Epithelial cell of proximal tubule (primary cell): ENCODE measurements around the gene GJA4. TPM values are rescaled to one million over a fixed set of nuclear protein-coding genes. Genes with fewer than 3 reads are reported as not detected.

Source experiments
- DNase-seq: peaks from one replicate; pipeline ENCODE4 v3.0.0-alpha.2; 2011; ENCODE audit warnings: low read depth
- H3K4me3 ChIP-seq: 2 replicates; pipeline ENCODE4 v1.5.1; 2011; ENCODE audit warnings: low read depth, mild to moderate bottlenecking, low read length
- total RNA-seq: library from RNA; depleted of rRNA; stranded (reverse); fragments of >200 nt; gene quantifications from 2 replicates; pipeline ENCODE4 v1.2.3, GENCODE V29; 2015
- TF ChIP-seq, protein P1 (sequence below): conservative IDR thresholded peaks from 2 replicates; pipeline ENCODE4 v1.5.1; 2012; ENCODE audit warnings: low read depth, mild to moderate bottlenecking, low read length

The GJA4 gene
- total RNA-seq, 1 donor from 2014 or later, result not detected

DNA sequence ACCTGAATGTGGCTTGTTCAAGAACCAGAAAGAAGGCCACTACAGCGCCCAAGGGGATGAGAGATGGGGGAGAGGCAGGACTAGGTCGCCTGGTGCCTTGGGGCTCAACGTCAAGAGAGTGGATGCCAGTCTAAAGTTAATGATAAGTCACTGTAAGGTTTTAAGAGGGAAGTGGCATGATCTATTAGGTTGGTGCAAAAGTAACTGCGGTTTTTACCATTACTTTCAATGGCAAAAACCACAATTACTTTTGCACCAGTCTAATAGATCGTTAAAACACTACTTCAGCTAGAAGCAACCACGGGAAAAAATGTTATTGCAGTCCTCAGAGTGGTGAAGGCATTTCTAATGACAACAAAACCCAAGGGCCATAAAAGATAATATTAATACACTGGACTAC, 14.4 kb upstream of the GJA4 start:
- no peak overlapping the region for H3K4me3 ChIP-seq
- TF ChIP-seq, protein P1, sequence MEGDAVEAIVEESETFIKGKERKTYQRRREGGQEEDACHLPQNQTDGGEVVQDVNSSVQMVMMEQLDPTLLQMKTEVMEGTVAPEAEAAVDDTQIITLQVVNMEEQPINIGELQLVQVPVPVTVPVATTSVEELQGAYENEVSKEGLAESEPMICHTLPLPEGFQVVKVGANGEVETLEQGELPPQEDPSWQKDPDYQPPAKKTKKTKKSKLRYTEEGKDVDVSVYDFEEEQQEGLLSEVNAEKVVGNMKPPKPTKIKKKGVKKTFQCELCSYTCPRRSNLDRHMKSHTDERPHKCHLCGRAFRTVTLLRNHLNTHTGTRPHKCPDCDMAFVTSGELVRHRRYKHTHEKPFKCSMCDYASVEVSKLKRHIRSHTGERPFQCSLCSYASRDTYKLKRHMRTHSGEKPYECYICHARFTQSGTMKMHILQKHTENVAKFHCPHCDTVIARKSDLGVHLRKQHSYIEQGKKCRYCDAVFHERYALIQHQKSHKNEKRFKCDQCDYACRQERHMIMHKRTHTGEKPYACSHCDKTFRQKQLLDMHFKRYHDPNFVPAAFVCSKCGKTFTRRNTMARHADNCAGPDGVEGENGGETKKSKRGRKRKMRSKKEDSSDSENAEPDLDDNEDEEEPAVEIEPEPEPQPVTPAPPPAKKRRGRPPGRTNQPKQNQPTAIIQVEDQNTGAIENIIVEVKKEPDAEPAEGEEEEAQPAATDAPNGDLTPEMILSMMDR, result no peak
- DNase-seq, result no peak

DNA sequence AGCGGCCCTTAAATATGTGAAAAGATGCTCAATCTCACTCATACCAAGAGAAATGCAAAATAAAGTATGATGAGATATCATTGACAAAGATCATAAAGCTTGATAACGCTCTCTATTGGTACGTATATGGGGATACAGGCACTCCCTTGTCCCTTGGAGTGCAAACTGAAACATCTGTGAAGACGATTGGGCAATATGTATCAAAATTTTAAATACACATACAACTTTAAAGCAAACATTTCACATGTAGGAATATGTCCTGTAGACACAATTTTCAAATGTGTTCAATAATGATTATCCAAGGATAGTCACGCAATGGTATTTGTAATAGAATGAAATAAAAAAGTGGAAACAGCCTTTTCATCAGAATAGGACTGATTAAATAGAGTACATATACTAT, 13.8 kb upstream of the GJA4 start:
- TF ChIP-seq, protein P1, result no peak
- no peak overlapping the region for H3K4me3 ChIP-seq
- no peak for DNase-seq

DNA sequence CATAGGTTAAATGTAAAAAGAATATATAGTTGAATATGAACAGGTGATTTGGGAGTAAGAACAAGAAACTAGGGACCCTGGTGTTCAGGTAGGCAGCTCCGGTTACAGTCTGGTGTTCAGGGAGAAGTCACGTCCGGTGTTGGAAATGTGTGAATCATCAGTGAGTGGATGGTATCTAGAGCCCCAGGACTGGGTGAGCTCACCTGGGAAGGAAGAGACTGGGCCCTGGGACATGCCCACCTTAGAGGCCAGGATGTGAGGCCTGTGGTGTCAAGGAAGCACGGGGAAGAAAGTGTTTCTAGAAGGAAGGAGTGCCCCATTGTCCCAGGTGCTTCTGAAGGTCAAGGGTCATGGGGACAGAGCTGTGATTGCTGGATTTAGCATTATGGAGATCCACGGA, 13.3 kb upstream of the GJA4 start:
- TF ChIP-seq, protein P1, result no peak
- H3K4me3 ChIP-seq, result no peak overlapping the region
- no peak for DNase-seq

DNA sequence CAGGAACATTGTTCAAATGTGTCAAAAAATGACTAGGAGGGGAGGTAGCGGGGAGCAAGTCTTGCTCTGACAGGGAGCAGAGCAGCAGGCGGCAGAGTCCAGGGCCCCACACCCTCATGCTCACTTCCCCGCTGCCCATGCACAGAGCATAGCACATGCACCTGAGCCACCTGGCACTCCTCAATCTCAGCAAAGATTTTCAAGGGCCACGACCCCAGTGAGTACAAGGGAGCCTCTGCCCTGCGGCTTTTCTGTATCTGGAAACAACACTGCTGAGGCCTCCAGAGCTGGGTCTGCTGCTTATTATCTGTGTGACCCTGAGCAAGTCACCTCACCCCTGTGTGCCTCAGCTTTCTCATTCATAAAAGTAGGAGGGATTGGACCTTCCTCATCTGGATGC, 12.8 kb upstream of the GJA4 start:
- no peak overlapping the region for H3K4me3 ChIP-seq

DNA sequence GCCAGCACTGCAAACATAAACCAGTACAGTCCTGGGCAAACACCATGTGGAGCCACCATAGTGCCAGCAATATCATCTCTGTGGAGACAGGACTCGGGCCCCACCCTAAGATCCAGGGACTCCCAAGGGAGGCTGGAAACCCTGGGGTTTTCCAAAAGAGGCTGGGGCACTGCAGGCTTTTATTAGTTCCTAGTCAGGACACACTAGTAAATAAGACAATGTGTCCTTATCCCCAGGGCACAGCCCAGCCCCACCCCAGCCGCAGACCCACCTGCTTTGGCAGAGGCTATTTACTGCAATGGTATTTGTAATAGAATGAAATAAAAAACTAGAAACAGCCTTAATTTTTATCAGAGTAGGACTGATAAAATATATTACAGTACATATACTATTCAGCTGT, 12.3 kb upstream of the GJA4 start:
- H3K4me3 ChIP-seq, result no peak overlapping the region
- no peak for DNase-seq
- TF ChIP-seq, protein P1, result no peak

More for the DNA sequence above, 12.8 kb upstream of the GJA4 start:
- TF ChIP-seq, protein P1, result no peak
- no peak for DNase-seq

DNA sequence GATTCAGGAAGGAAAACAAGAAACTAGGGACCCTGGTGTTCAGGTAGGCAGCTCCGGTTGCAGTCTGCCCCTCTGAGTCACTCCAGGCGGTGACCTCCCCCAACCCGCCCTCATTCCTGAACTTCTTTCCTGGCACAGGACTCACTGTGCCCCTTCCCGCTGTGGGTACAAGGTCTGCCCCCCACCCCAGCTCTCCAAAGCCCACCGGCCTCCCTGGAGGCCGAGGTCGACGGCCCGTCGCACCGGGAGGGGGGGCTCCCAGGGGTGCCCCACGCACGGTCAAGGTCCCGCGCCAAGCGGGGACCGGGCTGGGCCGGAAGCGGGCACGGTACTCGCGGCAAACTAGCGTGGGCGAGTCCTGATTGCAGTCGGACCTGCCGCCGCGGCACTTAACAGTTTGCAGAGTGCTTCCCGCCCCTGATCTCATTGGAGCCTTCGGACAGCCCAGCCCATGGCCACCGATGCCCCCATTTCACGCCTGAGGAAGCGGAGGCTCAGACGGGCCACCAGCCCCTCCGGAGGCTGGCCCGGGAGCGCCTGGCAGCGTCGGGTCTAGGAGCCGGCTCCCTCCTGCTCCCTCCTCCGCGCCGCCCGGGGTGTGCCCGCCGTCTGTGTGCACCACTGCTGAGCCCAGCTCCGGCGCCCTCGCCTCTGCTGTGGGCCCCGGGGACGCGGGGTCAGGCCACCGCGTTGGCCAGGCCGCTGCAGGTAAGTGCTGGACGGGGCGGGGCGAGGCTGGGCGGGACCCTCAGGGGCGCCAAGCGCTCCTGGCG, 11.5 kb upstream of the GJA4 start, which contains the start of gene GJB3:
Gene GJB3 (plus strand): TSS at position 144 of the 773 bp plus-strand sequence. CDS start 3,549 bp downstream, outside the sequence.
- DNase-seq, result no peak
- TF ChIP-seq, protein P1, result no peak
- H3K4me3 ChIP-seq, result peak within 1 kb of the TSS; percentile 67
